Tibial nerve (tissue), 4 donors: Measurements from ENCODE around the gene BCCIP.

Source experiments
- EP300 ChIP-seq, 2 donors: sonication (generic); formaldehyde crosslinking; IDR thresholded peaks; one replicate each; pipeline ENCODE4 v1.6.1; 2017; ENCODE audit warnings: antibody characterized with exemption in 2 of 2, mild to moderate bottlenecking in 1 of 2
- POLR2A ChIP-seq, 2 donors: fragments of 450-650 bp; IDR thresholded peaks; one replicate each; pipeline ENCODE4 v1.6.1; 2017; ENCODE audit warnings: antibody characterized with exemption in 2 of 2, mild to moderate bottlenecking in 2 of 2, moderate library complexity in 2 of 2
- TF ChIP-seq, protein P1 (sequence below), 5 experiments: fragments of 200-600 bp in 3 of 5; fragments of 450-650 bp in 2 of 5; sonication (generic) in 3 of 5; IDR thresholded peaks; one replicate each; pipeline ENCODE4 v1.5.1; 2016 to 2019; ENCODE audit warnings: antibody characterized with exemption in 5 of 5, mild to moderate bottlenecking in 3 of 5, moderate library complexity in 2 of 5

DNA sequence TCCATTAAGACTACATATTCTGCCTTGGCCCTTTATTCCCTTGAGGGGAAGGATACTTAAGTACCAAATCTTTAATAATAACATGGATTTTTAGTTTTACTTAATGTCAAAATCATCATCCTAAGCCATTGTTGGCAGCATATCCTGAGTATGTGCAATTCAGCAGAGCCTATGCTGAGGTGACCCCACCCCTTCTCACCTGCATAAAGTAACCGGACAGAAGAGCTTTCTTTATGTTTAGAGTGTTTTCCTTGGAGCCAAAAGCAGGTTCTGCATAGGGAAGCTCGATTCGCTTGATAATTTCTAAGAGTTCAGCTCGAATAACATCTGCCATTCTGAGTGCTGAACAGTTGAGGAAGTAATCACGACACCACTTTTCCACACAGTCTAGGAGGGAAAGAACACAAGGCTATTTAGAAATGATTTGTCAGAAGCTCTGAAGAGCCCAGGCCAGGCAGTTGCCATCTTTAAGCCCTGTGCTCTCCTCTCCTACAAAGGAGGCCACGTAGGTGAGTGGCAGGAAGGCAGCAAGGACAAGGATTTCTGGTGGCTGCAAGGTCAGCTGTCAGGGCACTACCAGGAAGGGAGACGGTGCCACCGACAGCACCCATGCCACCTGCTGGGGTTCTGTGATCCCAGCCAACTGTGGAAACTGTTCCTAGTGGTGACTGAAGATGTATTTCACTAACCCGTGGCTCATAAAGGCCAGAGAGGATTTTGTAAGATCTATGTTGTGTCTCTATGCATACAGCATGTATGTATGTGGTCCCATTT, 15.6 kb downstream of the BCCIP start:
- TF ChIP-seq, protein P1, sequence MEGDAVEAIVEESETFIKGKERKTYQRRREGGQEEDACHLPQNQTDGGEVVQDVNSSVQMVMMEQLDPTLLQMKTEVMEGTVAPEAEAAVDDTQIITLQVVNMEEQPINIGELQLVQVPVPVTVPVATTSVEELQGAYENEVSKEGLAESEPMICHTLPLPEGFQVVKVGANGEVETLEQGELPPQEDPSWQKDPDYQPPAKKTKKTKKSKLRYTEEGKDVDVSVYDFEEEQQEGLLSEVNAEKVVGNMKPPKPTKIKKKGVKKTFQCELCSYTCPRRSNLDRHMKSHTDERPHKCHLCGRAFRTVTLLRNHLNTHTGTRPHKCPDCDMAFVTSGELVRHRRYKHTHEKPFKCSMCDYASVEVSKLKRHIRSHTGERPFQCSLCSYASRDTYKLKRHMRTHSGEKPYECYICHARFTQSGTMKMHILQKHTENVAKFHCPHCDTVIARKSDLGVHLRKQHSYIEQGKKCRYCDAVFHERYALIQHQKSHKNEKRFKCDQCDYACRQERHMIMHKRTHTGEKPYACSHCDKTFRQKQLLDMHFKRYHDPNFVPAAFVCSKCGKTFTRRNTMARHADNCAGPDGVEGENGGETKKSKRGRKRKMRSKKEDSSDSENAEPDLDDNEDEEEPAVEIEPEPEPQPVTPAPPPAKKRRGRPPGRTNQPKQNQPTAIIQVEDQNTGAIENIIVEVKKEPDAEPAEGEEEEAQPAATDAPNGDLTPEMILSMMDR (IDR thresholded peaks at IDR 0.05) = no peak
- no peak for TF ChIP-seq POLR2A (IDR thresholded peaks at IDR 0.05)
- TF ChIP-seq EP300 (IDR thresholded peaks at IDR 0.05) = no peak
